Measurements from ENCODE around the gene CERS6.
"Not testable (repeated sequence)": the region's sequence is repeated elsewhere in the genome, so short reads cannot be mapped to it uniquely, and the experiment has no call there.

CERS6 gene

DNA sequence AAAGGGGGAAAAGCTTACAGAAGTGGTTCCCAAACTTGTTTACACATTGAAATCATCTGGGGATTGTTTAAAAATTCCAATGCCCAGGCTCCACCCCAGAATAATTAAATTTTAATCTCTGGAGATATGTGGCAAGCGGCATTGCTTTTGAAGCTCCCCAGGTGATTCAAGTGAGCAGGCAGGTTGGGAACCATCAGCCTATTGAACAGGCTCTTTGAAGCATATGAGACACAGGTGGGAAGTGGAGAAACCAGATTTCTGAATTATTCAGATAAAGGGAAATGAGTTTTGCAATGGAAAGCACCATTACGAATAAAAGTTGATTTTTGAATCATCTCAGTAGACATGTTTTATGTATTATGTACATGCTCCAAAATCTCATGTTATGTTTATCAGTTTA, 288.8 kb downstream of the CERS6 start:
- no peak for DNase-seq

DNA sequence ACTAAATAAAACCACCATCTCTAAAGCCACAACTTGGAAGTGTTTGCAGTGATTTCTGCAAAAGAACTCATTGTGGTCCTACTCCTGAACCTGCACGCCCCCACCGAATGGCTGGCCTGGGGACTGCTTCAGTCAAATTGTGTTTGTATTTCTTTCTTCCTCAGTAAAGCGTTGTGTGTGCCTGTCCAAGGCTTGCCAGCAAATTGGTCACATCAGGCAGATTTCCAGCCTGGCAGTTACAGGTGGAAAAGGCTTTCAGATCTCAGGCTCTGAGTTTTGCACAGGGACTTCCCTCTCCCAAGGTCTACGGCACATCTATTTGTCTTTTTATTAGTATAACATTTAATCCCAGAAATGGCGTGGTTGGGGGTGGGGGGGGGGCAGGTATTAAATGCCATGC, 292.4 kb downstream of the CERS6 start:
- no peak for DNase-seq

GRCh38 chr2:168749297-168749696, 293.2 kb downstream of the CERS6 start:
- DNase-seq = no peak

DNA sequence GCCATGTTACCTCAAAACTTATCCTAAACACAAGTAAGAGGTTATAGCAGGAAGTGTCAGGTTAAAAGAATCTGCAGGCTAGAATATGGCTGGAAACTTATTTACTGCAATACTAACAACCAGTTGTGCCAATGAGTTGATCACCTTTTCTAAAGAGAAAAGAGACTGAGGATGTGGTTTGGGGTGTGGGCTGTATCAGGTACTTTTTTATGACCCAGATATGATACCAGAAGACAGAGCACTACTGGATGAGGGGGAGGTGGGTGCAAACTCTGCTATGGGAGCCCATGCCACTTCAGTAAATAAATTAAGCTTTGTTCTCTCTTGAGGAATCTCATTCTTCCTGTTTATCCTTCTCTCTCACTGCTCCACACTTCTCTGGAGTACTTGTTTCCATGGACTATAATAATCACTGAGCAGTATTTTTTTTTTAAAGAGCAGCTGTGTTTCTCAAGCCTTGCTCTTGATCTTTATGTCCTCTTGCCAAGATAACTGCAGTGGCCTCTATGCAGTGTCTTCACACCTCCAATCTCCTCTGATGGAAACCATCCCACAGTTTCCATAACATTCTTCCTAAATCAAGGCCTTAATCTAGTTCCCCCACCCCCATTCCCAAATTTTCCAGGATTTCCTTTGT, 295.1 kb downstream of the CERS6 start:
- no peak for DNase-seq

- no peak for DNase-seq
Measured at GRCh38 chr2:168752361-168752760, 296.3 kb downstream of the CERS6 start.

DNA sequence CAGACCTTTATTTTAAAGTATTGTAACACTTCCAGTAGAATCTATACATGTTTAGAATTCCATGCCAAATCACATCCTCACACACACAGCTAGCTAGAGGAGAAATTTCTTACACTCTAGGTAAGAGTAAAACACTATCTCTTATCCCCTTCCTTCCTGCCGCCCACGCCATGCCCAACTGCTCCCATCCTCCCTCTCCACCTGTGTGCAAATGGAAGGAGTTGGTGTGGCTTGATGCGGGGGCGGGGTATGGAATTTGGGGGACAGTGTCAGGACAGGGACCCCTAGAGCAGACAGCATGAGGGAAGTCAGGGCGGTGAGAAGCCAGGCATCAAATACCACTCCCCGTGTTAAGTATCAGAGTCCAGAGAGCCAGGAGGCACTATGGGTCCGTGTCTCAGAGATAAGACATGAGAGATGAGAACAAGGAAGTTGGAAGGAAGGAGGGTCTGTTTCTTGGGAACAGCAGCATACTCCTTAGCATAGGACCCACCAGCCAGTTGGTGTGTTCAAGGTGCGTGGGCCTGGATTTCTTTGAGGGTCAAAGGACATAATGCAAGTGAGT, 297.8 kb downstream of the CERS6 start:
- DNase-seq = no peak

GRCh38 chr2:168757223-168757622, 301.2 kb downstream of the CERS6 start:
- no peak for DNase-seq

GRCh38 chr2:168758970-168759820, 303.1 kb downstream of the CERS6 start:
- DNase-seq = no peak

DNA sequence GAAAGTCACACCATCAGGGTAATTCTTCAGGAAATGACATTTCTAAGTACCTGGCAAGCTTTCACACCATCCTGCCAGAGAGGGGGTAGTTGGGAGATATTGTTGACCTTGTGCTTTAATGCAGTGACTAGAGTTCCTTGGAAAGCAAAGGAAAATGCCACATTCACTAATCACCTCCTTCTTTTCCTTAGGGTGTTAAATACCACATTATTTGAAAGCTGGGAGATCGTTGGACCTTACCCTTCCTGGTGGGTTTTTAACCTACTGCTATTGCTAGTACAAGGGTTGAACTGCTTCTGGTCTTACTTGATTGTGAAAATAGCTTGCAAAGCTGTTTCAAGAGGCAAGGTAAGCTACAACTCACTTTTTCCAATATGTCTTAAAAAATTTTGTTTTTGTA, 309.3 kb downstream of the CERS6 start:
- DNase-seq = no peak

GRCh38 chr2:168766600-168766999, 310.5 kb downstream of the CERS6 start:
- no peak for DNase-seq

DNA sequence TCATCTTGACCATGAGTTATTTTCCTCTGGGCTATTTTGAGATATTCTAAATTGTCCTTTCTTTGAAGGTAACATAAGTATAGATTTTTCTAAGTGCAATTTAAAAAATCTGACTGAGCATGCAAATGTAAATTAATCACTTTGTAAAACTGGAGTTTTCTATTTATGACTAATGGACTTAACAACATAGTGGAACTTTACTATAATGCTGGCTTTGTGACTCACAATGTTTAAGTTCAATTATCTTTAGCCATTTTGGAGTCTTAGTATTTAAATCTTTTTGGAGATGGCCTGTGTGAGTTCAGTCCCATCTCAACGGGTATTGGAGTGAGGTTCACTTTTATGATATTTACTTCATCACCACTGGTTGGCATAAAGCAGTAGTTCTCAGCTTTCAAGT, 311.2 kb downstream of the CERS6 start:
- no peak for DNase-seq

DNA sequence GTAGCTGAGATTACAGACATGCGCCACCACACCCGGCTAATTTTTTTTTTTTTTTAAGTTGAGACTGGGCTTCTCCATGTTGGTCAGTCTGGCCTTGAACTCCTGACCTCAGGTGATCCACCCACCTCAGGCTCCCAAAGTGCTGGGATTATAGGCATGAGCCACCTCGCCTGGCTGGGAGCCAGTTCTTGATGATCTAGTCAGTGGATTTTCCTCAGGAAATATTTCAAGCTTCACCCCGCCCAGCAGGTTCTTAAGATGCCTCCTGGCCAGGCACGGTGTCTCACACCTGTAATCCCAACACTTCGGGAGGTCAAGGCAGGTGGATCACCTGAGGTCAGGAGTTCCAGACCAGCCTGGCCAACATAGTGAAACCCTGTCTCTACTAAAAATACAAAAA, 312.3 kb downstream of the CERS6 start:
- DNase-seq = not testable (repeated sequence)

DNA sequence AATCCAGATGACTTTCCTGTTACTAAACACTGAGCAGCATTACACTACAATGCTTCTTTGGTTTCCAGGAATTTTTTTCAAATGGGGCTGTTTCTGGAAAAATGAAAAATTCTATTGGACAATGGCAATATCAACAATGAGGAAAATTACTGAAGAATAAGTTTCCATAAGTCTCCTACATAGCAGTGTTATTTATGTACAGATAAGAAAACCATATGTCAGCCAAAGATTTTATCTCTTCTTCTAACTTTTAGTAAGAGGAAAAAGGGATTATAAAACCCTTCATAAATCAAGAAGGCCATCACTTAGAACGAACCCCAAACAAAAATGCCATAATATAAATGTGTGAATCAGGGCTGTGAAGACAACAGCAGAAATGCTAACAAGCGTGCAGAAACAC, 314.7 kb downstream of the CERS6 start:
- no peak for DNase-seq

GRCh38 chr2:168772704-168773103, 316.6 kb downstream of the CERS6 start:
- DNase-seq = no peak

DNA sequence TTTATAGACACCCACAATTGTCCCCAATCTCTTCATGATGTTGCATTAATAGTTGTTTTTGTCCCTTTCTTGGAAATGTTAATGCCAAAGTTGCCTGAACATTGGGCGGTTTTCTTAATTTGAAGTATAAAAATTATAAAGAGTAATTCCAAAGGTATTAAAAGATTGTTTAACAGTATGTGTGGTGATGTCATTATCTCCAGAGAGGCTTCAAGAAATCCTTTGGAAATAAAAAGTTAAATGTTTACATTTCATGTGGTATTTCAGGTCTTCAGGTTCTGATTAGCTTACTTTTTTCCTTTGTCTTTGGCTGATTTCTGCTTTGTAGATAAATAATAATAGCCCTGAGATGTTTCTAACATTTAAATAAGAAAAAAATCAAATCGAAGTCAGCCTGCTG, 317.1 kb downstream of the CERS6 start:
- no peak for DNase-seq

- DNase-seq = no peak
Measured at GRCh38 chr2:168773719-168774521, 317.8 kb downstream of the CERS6 start.

- no peak for DNase-seq
Measured at GRCh38 chr2:168775837-168776236, 319.8 kb downstream of the CERS6 start.

DNA sequence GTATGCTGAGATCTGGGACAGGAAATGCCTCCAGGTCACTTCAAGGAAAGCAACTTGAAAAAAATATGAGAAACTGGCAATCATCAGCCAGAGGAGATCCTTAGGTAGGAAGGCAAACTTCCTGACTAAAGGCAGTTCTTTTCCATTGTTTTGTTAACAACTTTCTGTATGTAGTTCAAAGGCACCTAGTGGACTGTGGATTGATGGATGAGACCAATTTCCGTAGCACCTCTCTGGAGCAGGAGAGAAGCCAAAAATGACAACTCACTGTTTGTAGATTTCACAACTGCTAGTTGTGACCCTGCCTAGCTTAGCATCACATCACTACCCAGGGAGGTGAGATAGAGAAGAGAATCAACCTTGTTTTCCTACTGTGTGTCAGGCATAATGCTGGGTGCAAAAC, 324.6 kb downstream of the CERS6 start:
- DNase-seq = no peak

- no peak for DNase-seq
Measured at GRCh38 chr2:168781191-168781817, 325.2 kb downstream of the CERS6 start.

- no peak for DNase-seq
Measured at GRCh38 chr2:168782271-168782670, 326.2 kb downstream of the CERS6 start.

DNA sequence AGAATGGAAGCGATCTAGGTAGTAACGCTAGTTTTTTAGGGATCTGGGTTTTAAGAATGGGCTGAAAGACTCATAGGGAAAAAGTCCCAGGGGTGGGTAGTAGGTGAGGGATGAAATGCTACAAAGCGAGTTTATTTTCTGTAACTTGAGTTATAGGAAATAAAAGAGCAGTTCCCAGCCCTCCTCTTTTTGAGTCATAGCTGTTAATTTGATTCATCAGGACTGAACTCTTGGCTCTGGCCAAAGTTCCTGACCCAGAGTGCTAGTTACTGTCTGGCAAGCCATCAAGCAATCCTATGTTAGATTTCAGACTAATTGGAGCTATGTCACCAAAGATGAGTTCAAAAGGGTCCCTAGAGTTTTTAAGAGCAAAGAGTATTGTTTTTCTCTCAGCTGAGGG, 328.9 kb downstream of the CERS6 start:
- DNase-seq = no peak

- DNase-seq = no peak
Measured at GRCh38 chr2:168787098-168787781, 331.2 kb downstream of the CERS6 start.

All from activated CD8-positive, alpha-beta memory T cell treated with anti-CD3 and anti-CD28 coated beads for 24 hours (primary cell).